ENCODE measurements around the gene MAP2K7. TPM values are rescaled to one million over a fixed set of nuclear protein-coding genes. Genes with fewer than 3 reads are reported as not detected.

MAP2K7 gene
- total RNA-seq = 24.2 TPM
- long read RNA-seq, partial matches to known transcripts = 19 of 24 reads
- long read RNA-seq, other reads (novel, unspliced or antisense) = 4 of 24 reads

DNA sequence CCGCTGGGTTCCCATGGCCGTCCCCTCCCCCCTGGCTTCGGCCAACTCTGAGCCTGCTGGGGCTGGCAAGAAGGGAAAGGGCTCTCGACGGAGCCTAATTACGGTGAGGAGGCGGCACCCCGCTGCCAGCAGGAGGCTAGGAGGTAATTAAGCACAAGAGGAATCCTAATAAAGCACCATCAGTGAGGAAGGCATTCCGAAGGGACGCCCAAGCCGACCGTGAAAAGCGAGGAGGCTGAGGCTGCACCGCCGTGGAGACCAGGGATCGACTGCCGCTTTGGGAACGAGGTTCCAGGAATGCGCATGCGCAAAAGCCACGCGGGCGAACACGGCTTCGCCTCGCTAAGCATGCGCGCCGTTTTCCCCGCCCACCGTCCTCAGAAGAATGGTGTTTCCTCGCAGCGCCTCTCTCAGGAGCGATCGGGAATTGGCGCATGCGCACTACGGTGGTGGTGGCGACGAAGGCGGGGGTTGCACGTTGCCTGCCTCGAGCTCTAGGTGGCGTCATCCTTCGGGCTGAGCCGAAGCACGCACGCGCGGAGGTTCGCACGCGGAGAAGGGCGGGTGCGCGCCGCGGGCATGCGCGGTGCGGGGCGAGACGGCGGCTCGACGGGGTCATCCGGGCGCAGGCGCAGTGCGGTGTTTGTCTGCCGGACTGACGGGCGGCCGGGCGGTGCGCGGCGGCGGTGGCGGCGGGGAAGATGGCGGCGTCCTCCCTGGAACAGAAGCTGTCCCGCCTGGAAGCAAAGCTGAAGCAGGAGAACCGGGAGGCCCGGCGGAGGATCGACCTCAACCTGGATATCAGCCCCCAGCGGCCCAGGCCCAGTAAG is at the start of gene MAP2K7:
Gene MAP2K7, plus strand, starts transcription at position 634 of the 830 bp plus-strand sequence. Its CDS starts 68 bp downstream, at position 702.
- peaks cover 17% of the 10 kb centered on the region for H3K36me3 ChIP-seq
- peaks cover 52% of the 10 kb centered on the region for H3K4me1 ChIP-seq
- peak; percentile 58 for TF ChIP-seq CTCF (IDR thresholded peaks at IDR 0.05; ENCODE audit: borderline replicate concordance)
- H3K4me3 ChIP-seq = peak within 1 kb of the TSS; percentile 97
- DNase-seq = peak; percentile 100
- intact Hi-C loops (cut with micrococcal nuclease) = no loop called here
- no peaks in the 10 kb centered on the region for H3K27me3 ChIP-seq (ENCODE audit: low read depth)
- H3K9me3 ChIP-seq (replicated peaks) = no peaks in the 10 kb centered on the region
- peak within 1 kb of the TSS; percentile 93 for H3K27ac ChIP-seq (replicated peaks)

GRCh38 chr19:7855426-7856108 is 48.1 kb upstream of the MAP2K7 start:
- Histone ChIP-seq H3K4me3 (no peak overlapping the region), H3K9me3 (replicated peaks) (no peaks in the 10 kb centered on the region), H3K27me3 (ENCODE audit: low read depth) (no peaks in the 10 kb centered on the region), H3K4me1 (peaks cover 5% of the 10 kb centered on the region), H3K27ac (replicated peaks) (no peak overlapping the region), H3K36me3 (peaks cover 8% of the 10 kb centered on the region)
- no peak for TF ChIP-seq CTCF (IDR thresholded peaks at IDR 0.05; ENCODE audit: borderline replicate concordance)
- no peak for DNase-seq
- intact Hi-C loops (cut with micrococcal nuclease) = no loop called here

GRCh38 chr19:7856109-7856591 is 47.5 kb upstream of the MAP2K7 start:
- intact Hi-C loops (cut with micrococcal nuclease) = no loop called here
- Histone ChIP-seq H3K9me3 (replicated peaks) (no peaks in the 10 kb centered on the region), H3K4me1 (peaks cover 9% of the 10 kb centered on the region), H3K4me3 (no peak overlapping the region), H3K36me3 (peaks cover 8% of the 10 kb centered on the region), H3K27ac (replicated peaks) (no peak overlapping the region), H3K27me3 (ENCODE audit: low read depth) (no peaks in the 10 kb centered on the region)
- no peak for DNase-seq
- TF ChIP-seq CTCF (IDR thresholded peaks at IDR 0.05; ENCODE audit: borderline replicate concordance) = no peak

DNA sequence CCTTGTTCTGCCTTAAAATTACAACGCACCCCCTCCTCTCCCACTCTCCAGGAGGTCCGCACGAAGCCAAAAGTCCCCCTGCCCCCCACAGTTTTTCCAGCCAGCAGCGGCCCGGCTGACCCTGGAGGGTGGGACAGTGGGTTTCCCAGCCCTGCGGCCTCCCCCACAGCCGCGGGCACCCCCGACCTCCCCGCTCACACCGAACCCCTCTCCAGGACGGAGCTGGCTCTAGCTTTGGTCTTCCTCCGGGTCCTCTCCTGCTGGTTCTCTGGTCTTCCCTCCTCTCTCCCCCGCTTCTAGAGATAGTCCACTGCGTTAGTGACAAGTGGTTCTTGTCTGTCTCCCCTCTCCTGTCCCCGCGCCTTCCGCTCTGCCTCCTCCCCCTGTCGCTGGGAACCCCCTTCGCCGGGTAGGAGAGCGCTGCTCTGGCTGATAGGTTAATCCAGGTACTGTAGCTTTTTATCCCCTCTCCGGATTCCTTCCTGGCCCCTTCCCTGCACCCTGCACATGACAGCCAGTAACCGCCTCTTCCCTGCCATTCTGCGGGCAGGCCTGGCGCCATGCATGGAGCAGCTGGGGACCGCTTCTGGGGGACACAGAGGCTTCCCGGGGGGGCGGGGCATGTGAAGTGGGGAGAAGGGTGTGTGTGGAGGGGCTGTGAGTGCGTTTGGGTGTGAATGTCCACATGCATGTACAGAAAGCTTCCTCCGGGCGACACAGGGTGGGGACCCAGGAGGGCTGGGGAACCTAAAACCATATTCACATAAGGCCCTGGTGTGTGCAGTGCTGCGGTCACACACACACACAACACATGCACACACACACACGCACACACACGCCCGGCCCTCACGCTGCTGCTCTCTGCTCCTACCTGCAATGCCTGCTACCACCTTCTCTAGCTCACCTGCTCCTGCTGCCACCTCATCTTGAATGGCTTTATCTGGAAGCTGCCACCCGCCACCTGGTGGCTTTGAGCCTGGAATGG is 46.7 kb upstream of the MAP2K7 start:
- no peak overlapping the region for H3K27ac ChIP-seq (replicated peaks)
- H3K27me3 ChIP-seq (ENCODE audit: low read depth) = peaks cover 8% of the 10 kb centered on the region
- intact Hi-C loops (cut with micrococcal nuclease) = no loop called here
- H3K9me3 ChIP-seq (replicated peaks) = no peaks in the 10 kb centered on the region
- H3K4me3 ChIP-seq = no peak overlapping the region
- DNase-seq = no peak
- peaks cover 8% of the 10 kb centered on the region for H3K36me3 ChIP-seq
- no peak for TF ChIP-seq CTCF (IDR thresholded peaks at IDR 0.05; ENCODE audit: borderline replicate concordance)
- H3K4me1 ChIP-seq = peaks cover 17% of the 10 kb centered on the region

DNA sequence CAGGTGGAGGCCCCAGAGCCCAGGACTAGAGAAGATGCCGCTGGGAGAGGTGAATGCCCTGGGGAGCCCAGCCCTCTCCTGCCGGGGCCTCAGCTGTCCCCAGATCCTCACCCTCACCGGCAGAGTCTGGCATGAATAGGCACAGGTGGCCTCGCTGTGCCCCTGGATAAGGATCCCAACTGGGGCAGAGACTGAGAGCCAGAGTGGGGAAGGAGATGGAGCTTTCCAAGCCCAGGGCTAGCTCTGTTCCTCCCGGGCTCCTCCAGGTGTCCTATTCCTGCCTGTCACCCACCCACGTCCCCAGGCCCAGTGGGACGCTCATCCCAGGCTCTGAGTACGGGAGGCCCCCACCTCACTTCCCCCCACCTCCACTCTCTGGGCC is 46.0 kb upstream of the MAP2K7 start:
- Histone ChIP-seq H3K9me3 (replicated peaks) (no peaks in the 10 kb centered on the region), H3K27me3 (ENCODE audit: low read depth) (peaks cover 13% of the 10 kb centered on the region), H3K4me3 (no peak overlapping the region), H3K27ac (replicated peaks) (no peak overlapping the region), H3K36me3 (peaks cover 8% of the 10 kb centered on the region), H3K4me1 (peaks cover 22% of the 10 kb centered on the region)
- intact Hi-C loops (cut with micrococcal nuclease) = no loop called here
- DNase-seq = no peak
- no peak for TF ChIP-seq CTCF (IDR thresholded peaks at IDR 0.05; ENCODE audit: borderline replicate concordance)
